Body of pancreas (tissue), 4 donors: ENCODE measurements around the gene SMCO2.

Experiments used
- CTCF ChIP-seq, 7 experiments: fragments of 450-650 bp in 4 of 7; fragments of 200-600 bp in 3 of 7; sonication (generic) in 3 of 7; IDR thresholded peaks; one replicate each; pipeline ENCODE4 v1.5.1; 2016 to 2019; ENCODE audit warnings: antibody characterized with exemption in 7 of 7
- POLR2A ChIP-seq, 3 donors: fragments of 450-650 bp; IDR thresholded peaks; one replicate each; pipeline ENCODE4 v1.6.1; 2016; ENCODE audit warnings: antibody characterized with exemption in 3 of 3, mild to moderate bottlenecking in 2 of 3

GRCh38 chr12:27521066-27521465 is 74.5 kb downstream of the SMCO2 start:
- TF ChIP-seq CTCF (IDR thresholded peaks at IDR 0.05) = no peak
- no peak for TF ChIP-seq POLR2A (IDR thresholded peaks at IDR 0.05)
